Hepatocyte (in vitro differentiated cells): ENCODE data around the gene PELO. TPM values are rescaled to one million over a fixed set of nuclear protein-coding genes. Genes with fewer than 3 reads are reported as not detected.

Experiments
- DNase-seq: peaks from one replicate; pipeline ENCODE4 v3.0.0-alpha.2; 2016; ENCODE audit warnings: low spot score
- H2AFZ ChIP-seq: fragments of 200-600 bp; sonication (generic); 2 replicates; pipeline ENCODE4 v1.6.0; 2016; ENCODE audit warnings: antibody characterized with exemption, mild to moderate bottlenecking
- H3K27ac ChIP-seq: fragments of 200-600 bp; sonication (generic); 2 replicates; pipeline ENCODE4 v1.5.1; 2016; ENCODE audit warnings: mild to moderate bottlenecking
- H3K27me3 ChIP-seq: fragments of 200-600 bp; sonication (generic); 2 replicates; pipeline ENCODE4 v1.6.1; 2016
- H3K36me3 ChIP-seq: fragments of 200-600 bp; sonication (generic); replicated peaks from 2 replicates; pipeline ENCODE4 v1.5.1; 2016; ENCODE audit warnings: low read depth; ENCODE audit not compliant: insufficient read depth
- H3K4me1 ChIP-seq: fragments of 200-600 bp; sonication (generic); 2 replicates; pipeline ENCODE4 v1.5.1; 2016; ENCODE audit warnings: mild to moderate bottlenecking, moderate library complexity; ENCODE audit not compliant: insufficient read depth
- H3K4me2 ChIP-seq: fragments of 200-600 bp; sonication (generic); 2 replicates; pipeline ENCODE4 v1.6.0; 2016
- H3K4me3 ChIP-seq: fragments of 200-600 bp; sonication (generic); 2 replicates; pipeline ENCODE4 v1.5.1; 2016; ENCODE audit warnings: mild to moderate bottlenecking
- H3K79me2 ChIP-seq: fragments of 200-600 bp; sonication (generic); 2 replicates; pipeline ENCODE4 v1.6.0; 2017; ENCODE audit warnings: mild to moderate bottlenecking
- H3K9me2 ChIP-seq: fragments of 200-600 bp; sonication (generic); replicated peaks from 2 replicates; pipeline ENCODE4 v1.6.0; 2017; ENCODE audit warnings: mild to moderate bottlenecking; ENCODE audit not compliant: insufficient read depth
- H3K9me3 ChIP-seq: fragments of 200-600 bp; sonication (generic); 2 replicates; pipeline ENCODE4 v1.5.1; 2016; ENCODE audit warnings: low read depth, mild to moderate bottlenecking
- H4K20me1 ChIP-seq: fragments of 200-600 bp; sonication (generic); 2 replicates; pipeline ENCODE4 v1.6.0; 2016; ENCODE audit warnings: mild to moderate bottlenecking; ENCODE audit not compliant: insufficient read depth, poor library complexity, severe bottlenecking
- CTCF ChIP-seq: fragments of 200-600 bp; sonication (generic); IDR thresholded peaks from 2 replicates; pipeline ENCODE4 v1.5.1; 2016; ENCODE audit warnings: antibody characterized with exemption, mild to moderate bottlenecking; ENCODE audit not compliant: poor library complexity
- EZH2 ChIP-seq: fragments of 200-600 bp; sonication (generic); IDR thresholded peaks from 2 replicates; pipeline ENCODE4 v1.6.1; 2016; ENCODE audit warnings: antibody characterized with exemption, mild to moderate bottlenecking, borderline replicate concordance
- EZH2phosphoT487 ChIP-seq: fragments of 200-600 bp; sonication (generic); IDR thresholded peaks from one replicate; pipeline ENCODE4 v1.6.1; 2018; ENCODE audit warnings: antibody characterized with exemption, mild to moderate bottlenecking, low read depth, moderate library complexity; ENCODE audit not compliant: unreplicated experiment, severe bottlenecking
- WGBS: methylation state at CpG from one replicate; pipeline ENCODE4 v1.1.6; 2016; ENCODE audit warnings: low lambda C conversion rate; ENCODE audit errors: missing lambda C conversion rate; 5-methylcytosine and 5-hydroxymethylcytosine counted together
- polyA plus RNA-seq: library from polyadenylated mRNA; unstranded; fragments of >200 nt; fragmentation: Nextera tagmentation; extraction: Ambion mirVana; gene quantifications from 2 replicates; pipeline ENCODE4 v1.2.1, GENCODE V29; 2016
- total RNA-seq: library from RNA; depleted of rRNA; stranded (reverse); fragments of >200 nt; gene quantifications from 2 replicates; pipeline ENCODE4 v1.2.3, GENCODE V29; 2014

Gene PELO
- total and polyA plus RNA-seq, 2 experiments from 2014 or later = 21.9 to 27.0 TPM

- Histone ChIP-seq H3K27me3 (no peaks in the 10 kb centered on the region), H3K36me3 (no peaks in the 10 kb centered on the region), H3K4me1 (peaks cover 11% of the 10 kb centered on the region), H3K27ac (peak overlapping the region; percentile 93), H3K9me3 (no peaks in the 10 kb centered on the region), H2AFZ (peak overlapping the region; percentile 52), H3K4me2 (peak overlapping the region; percentile 82), H3K79me2 (peaks cover 74% of the 10 kb centered on the region), H4K20me1 (peaks cover 25% of the 10 kb centered on the region), H3K4me3 (peak overlapping the region; percentile 48), H3K9me2 (no peaks in the 10 kb centered on the region)
- peak; percentile 66 for DNase-seq
- WGBS = 1% methylated on average over 19 of the region's 19 CpGs
- TF ChIP-seq EZH2phosphoT487 = no peak
- TF ChIP-seq EZH2 = no peak
- TF ChIP-seq CTCF = no peak
Observed at GRCh38 chr5:52799358-52799982, 11.8 kb downstream of the PELO start.

GRCh38 chr5:52799983-52800393 lies 12.3 kb downstream of the PELO start:
- no peaks in the 10 kb centered on the region for H3K9me2 ChIP-seq
- TF ChIP-seq EZH2 = no peak
- no peak for TF ChIP-seq EZH2phosphoT487
- no peak for TF ChIP-seq CTCF
- peak overlapping the region; percentile 48 for H3K4me3 ChIP-seq
- peak overlapping the region; percentile 82 for H3K4me2 ChIP-seq
- peaks cover 25% of the 10 kb centered on the region for H4K20me1 ChIP-seq
- peaks cover 76% of the 10 kb centered on the region for H3K79me2 ChIP-seq
- WGBS = 1% methylated on average over 32 of the region's 34 CpGs
- no peaks in the 10 kb centered on the region for H3K36me3 ChIP-seq
- H2AFZ ChIP-seq = peak overlapping the region; percentile 11
- peaks cover 11% of the 10 kb centered on the region for H3K4me1 ChIP-seq
- peak overlapping the region; percentile 93 for H3K27ac ChIP-seq
- no peaks in the 10 kb centered on the region for H3K27me3 ChIP-seq
- DNase-seq = peak; percentile 99
- H3K9me3 ChIP-seq = no peaks in the 10 kb centered on the region

GRCh38 chr5:52800394-52801213 lies 12.9 kb downstream of the PELO start:
- Histone ChIP-seq H3K27ac (peak overlapping the region; percentile 93), H3K4me2 (peak overlapping the region; percentile 82), H3K79me2 (peaks cover 76% of the 10 kb centered on the region), H3K36me3 (no peaks in the 10 kb centered on the region), H2AFZ (peak overlapping the region; percentile 11), H3K27me3 (no peaks in the 10 kb centered on the region), H3K9me3 (no peaks in the 10 kb centered on the region), H3K4me1 (peaks cover 11% of the 10 kb centered on the region), H4K20me1 (peaks cover 25% of the 10 kb centered on the region), H3K9me2 (no peaks in the 10 kb centered on the region), H3K4me3 (peak overlapping the region; percentile 10)
- peak; percentile 74 for DNase-seq
- 5% methylated on average over 31 of the region's 31 CpGs for WGBS
- TF ChIP-seq EZH2 = no peak

- Histone ChIP-seq H2AFZ (no peak overlapping the region), H3K79me2 (peaks cover 74% of the 10 kb centered on the region), H3K9me2 (no peaks in the 10 kb centered on the region), H3K9me3 (no peaks in the 10 kb centered on the region), H3K27ac (peak overlapping the region; percentile 93), H3K36me3 (no peaks in the 10 kb centered on the region), H3K4me1 (peaks cover 11% of the 10 kb centered on the region), H3K4me3 (peak overlapping the region; percentile 10), H4K20me1 (peaks cover 25% of the 10 kb centered on the region), H3K27me3 (no peaks in the 10 kb centered on the region), H3K4me2 (peak overlapping the region; percentile 82)
- peak; percentile 22 for DNase-seq
- TF ChIP-seq EZH2 (no peak), EZH2phosphoT487 (no peak), CTCF (no peak)
- WGBS = 12% methylated on average over 8 of the region's 8 CpGs
Observed at GRCh38 chr5:52801329-52801728, 13.6 kb downstream of the PELO start.
